Skeletal muscle satellite cell (primary cell): ENCODE results near the gene ZNF610. TPM values are rescaled to one million over a fixed set of nuclear protein-coding genes. Genes with fewer than 3 reads are reported as not detected.
"Not testable (repeated sequence)": the region's sequence is repeated elsewhere in the genome, so short reads cannot be mapped to it uniquely, and the experiment has no call there.

Experiments used
- H3K27me3 ChIP-seq: 2 replicates; pipeline ENCODE4 v1.7.0; 2013; ENCODE audit warnings: low read length; ENCODE audit not compliant: control insufficient read depth, insufficient read depth
- H3K36me3 ChIP-seq: 2 replicates; pipeline ENCODE4 v1.7.0; 2013; ENCODE audit warnings: mild to moderate bottlenecking, control low read depth, low read length; ENCODE audit not compliant: insufficient read depth
- H3K4me1 ChIP-seq: 2 replicates; pipeline ENCODE4 v1.7.0; 2013; ENCODE audit warnings: low read length; ENCODE audit not compliant: control insufficient read depth, insufficient read depth
- H3K4me2 ChIP-seq: 2 replicates; pipeline ENCODE4 v1.7.0; 2013; ENCODE audit warnings: mild to moderate bottlenecking, low read length
- H3K4me3 ChIP-seq: 2 replicates; pipeline ENCODE4 v1.7.0; 2013; ENCODE audit warnings: low read length
- H3K9ac ChIP-seq: 2 replicates; pipeline ENCODE4 v1.7.0; 2013; ENCODE audit warnings: mild to moderate bottlenecking, low read depth, low read length, moderate library complexity
- H3K9me3 ChIP-seq: replicated peaks from 2 replicates; pipeline ENCODE4 v1.7.0; 2013; ENCODE audit warnings: mild to moderate bottlenecking, control low read depth, low read length
- total RNA-seq: library from RNA; depleted of rRNA; stranded (reverse); fragments of >200 nt; gene quantifications from 2 replicates; pipeline ENCODE4 v1.2.3, GENCODE V29; 2012; rRNA removed

ZNF610 gene
- 1.5 and 2.2 TPM in 2 replicates for total RNA-seq

DNA sequence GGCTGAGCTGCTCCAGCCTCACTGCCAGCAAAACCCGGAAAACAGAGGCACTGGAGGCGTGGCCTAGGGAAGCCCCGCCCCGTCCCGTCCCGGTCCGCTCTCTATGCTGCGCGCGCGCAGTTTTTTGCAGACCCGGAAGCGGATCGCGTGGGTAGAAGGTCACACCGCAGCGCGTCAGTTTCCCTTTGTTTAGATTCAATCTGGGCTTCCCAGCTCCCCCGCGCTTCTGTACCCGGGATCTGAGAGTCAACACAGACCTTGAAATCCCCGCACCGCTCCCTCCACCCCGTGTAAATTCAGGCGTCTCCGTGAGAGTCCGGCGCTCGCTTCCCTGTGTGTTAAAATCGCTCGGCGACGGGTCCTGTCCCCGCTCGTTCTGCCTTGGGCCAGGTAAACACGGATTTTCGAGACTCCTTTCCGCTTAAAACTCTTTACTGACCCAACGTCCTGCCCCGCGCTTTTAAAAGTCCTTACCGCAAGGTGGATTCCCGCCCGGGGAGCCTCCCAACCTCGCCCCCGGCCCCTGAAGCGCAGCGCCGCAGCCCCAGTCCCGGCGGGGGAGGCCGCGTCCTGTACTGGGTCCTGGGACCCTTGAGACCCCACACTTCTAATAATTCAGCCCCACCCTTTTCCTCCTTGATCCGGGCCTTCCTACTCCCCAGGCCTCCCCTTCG is at the start of gene ZNF610:
Gene ZNF610 (plus strand): TSS at position 127 of the 674 bp plus-strand sequence. CDS start 12,930 bp downstream, outside the sequence.
- H3K9ac ChIP-seq, result peak within 1 kb of the TSS; percentile 99
- H3K4me3 ChIP-seq, result peak within 1 kb of the TSS; percentile 95

DNA sequence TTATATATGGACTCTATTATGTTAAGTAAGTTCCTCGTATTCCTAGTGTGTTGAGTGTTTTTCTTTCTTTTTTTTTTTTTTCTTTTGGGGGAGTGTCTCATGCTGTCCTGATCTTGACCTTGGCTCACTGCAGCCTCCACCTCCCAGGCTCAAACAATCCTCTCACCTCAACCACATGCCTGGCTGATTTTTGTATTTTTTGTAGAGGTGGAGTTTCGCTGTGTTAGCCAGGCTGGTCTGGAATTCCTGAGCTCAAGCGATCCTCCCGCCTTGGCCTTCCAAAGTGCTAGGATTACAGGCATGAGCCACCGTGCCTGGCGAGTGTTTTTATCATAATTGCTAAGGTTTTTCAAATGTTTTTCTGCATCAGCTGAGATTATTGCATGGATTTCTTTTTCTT is 49.8 kb upstream of the ZNF610 start:
- Histone ChIP-seq H3K4me3 (no peak overlapping the region), H3K36me3 (peaks cover 59% of the 10 kb centered on the region), H3K4me1 (no peaks in the 10 kb centered on the region), H3K9ac (no peak overlapping the region), H3K9me3 (peaks cover 4% of the 10 kb centered on the region), H3K27me3 (no peaks in the 10 kb centered on the region), H3K4me2 (no peak overlapping the region)

More for the DNA sequence above, at the start of gene ZNF610:
- peak within 1 kb of the TSS; percentile 93 for H3K4me2 ChIP-seq
- peaks cover 21% of the 10 kb centered on the region for H3K9me3 ChIP-seq
- H3K27me3 ChIP-seq, result no peaks in the 10 kb centered on the region
- H3K36me3 ChIP-seq, result no peaks in the 10 kb centered on the region
- H3K4me1 ChIP-seq, result no peaks in the 10 kb centered on the region

DNA sequence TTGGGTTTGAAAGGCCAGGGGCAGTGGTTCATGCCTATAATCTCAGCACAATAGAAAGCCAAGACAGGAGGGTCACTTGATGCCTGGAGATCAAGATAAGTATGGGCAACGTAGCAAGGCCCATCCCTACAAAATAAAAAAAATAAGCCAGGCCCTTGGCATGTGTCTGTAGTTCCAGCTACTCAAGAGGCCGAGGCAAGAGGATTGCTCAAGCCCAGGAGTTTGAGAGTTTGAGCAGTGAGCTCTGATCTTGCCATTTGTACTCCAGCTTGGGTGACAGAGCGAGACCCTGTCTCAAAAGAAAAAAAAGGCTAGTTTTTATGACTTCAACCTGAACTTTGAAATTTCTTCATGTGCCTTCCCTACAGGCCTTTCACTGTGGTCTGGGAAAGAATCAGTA is 44.3 kb upstream of the ZNF610 start:
- Histone ChIP-seq H3K9ac (no peak overlapping the region), H3K4me3 (no peak overlapping the region), H3K4me2 (no peak overlapping the region), H3K27me3 (no peaks in the 10 kb centered on the region), H3K9me3 (peaks cover 4% of the 10 kb centered on the region), H3K4me1 (no peaks in the 10 kb centered on the region), H3K36me3 (peaks cover 40% of the 10 kb centered on the region)

DNA sequence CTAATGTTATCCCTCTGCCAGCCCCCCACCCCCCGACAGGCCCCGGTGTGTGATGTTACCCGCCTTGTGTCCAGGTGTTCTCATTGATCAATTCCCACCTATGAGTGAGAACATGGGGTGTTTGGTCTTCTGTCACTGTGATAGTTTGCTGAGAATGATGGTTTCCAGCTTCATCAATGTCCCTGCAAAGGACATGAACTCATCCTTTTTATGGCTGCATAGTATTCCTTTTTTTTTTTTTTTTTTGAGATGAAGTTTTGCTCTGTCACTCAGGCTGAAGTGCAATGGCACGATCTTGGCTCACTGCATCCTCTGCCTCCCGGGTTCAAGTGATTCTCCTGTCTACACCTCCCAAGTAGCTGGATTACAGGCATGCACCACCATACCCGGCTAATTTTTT is 43.1 kb upstream of the ZNF610 start:
- not testable (repeated sequence) for H3K4me1 ChIP-seq, H3K27me3 ChIP-seq, H3K9ac ChIP-seq, H3K4me3 ChIP-seq, H3K9me3 ChIP-seq, H3K4me2 ChIP-seq
- peaks cover 34% of the 10 kb centered on the region for H3K36me3 ChIP-seq

DNA sequence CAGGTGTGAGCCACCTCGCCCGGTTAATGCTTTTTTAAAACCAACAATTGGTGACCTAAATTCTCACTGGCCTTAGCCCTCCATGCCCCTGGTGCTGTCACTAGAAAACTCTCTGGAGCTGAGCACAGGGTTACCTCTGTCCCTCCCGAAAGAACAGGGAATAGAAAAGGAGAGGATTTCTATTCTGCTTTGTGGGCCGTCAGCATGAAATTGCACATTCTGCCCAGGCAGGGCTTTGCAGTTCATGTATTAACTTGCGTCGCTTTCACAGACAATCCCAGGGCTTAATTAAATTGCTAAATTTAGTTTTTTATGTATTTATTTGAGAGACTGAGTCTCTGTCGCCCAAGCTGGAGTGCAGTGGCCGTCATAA is 39.7 kb upstream of the ZNF610 start:
- peak overlapping the region; percentile 53 for H3K9ac ChIP-seq
- H3K4me2 ChIP-seq, result peak overlapping the region; percentile 82
- H3K4me3 ChIP-seq, result peak overlapping the region; percentile 91
- H3K4me1 ChIP-seq, result peaks cover 5% of the 10 kb centered on the region
- no peaks in the 10 kb centered on the region for H3K9me3 ChIP-seq
- peaks cover 32% of the 10 kb centered on the region for H3K36me3 ChIP-seq
- no peaks in the 10 kb centered on the region for H3K27me3 ChIP-seq

DNA sequence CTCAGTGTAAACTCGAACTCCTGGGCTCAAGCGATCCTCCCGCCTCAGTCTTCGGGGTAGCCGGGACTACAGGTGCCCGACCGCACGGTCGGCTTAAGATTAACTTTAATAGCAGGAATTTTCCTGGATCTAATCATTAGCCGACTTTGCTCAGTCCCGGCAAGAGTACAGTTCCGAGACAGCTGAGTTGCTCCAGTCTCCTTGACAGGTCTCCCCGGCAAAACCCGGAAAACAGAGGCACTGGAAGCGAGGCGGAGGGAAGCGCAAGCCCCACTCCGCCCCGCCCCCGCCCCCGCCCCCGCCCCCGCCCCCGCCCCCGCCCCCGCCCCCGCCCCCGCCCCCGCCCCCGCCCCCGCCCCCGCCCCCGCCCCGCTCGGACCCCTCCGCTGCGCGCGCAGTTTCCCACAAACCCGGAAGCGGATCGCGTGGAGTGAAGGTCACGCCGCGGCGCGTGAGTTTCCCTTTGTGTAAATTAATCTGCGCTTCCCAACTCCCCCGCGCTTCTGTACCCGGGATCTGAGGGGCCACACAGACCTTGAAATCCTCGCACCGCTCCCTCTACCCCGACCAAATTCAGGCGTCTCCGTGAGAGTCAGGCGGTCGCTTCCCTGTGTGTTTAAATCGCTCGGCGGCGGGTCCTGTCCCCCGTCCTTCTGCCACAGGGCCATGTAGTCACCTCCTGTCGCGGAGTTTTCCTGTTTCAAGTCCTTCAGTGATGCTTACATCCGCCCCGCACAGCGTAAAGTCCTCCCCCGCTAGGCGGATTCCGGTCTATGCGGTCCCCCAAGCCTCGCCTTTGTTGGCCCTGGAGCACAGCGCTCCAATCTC is 39.1 kb upstream of the ZNF610 start, which contains the start of gene ZNF480:
Gene ZNF480 (plus strand): TSS at position 397 of the 828 bp plus-strand sequence. CDS start 3,244 bp downstream, outside the sequence.
- H3K4me3 ChIP-seq, result peak within 1 kb of the TSS; percentile 91

DNA sequence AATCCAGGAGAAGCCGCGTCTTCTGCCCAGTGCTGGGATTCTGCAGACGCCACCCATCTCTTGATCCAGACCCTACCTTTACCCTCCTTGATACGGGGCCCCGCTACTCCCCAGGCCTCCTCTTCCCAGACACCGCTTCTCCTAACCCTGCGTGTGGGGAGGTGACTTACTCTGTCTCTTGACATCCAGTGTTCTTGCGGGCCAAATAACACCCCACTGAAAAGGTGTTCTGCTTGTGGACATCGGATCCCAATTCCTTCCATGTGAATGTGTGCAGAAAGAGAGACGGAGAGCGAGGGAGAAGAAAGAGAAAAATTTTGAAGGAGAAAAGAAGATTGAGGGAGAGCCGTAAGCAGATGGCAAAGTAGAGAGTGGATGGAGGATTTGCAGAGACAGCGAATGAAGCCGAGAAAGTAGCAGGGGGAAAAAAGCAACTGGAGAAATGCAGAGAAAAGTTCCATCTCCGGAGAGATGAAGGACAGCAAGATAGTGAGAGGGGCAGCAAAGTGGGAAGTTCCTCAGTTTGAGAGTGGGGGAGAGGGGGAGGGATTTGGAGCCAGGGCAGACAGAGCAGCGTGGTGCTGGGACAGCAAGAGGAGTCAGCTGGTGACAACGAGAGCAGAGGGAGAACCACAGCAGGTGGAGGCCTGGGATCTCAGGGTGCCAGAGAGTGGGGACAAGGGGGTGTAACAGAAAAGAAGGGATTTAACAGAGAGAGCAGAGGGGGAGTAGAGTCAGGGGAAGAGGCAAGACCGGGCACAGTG is 38.3 kb upstream of the ZNF610 start:
- Histone ChIP-seq H3K36me3 (peaks cover 34% of the 10 kb centered on the region), H3K4me2 (peak overlapping the region; percentile 90), H3K4me1 (peaks cover 5% of the 10 kb centered on the region), H3K27me3 (no peaks in the 10 kb centered on the region), H3K9me3 (no peaks in the 10 kb centered on the region), H3K4me3 (peak overlapping the region; percentile 91), H3K9ac (peak overlapping the region; percentile 95)

More for the DNA sequence above, 39.1 kb upstream of the ZNF610 start, which contains the start of gene ZNF480:
- Histone ChIP-seq H3K4me1 (peaks cover 5% of the 10 kb centered on the region), H3K9ac (peak within 1 kb of the TSS; percentile 95), H3K36me3 (peaks cover 31% of the 10 kb centered on the region), H3K27me3 (no peaks in the 10 kb centered on the region), H3K4me2 (peak within 1 kb of the TSS; percentile 90), H3K9me3 (no peaks in the 10 kb centered on the region)

DNA sequence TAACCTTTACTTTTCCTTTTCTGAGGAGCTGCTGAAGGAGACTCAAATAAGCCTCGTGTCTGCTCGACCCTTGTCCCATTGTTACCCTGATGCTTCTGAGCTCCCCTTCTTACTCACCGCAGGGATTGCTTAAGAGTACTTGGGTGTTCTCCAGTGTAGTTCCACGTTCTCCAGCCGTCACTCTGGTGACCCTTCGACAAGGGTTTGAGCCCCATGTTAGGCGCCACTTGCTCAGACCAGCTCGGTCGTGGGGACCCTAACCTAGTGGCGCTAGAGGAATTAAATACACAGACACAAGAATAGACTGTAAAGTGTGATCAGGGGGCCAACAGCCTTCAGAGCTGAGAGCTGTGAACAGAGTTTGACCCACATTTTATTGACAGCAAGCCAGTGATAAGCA is 28.8 kb upstream of the ZNF610 start:
- peaks cover 54% of the 10 kb centered on the region for H3K36me3 ChIP-seq
- no peaks in the 10 kb centered on the region for H3K27me3 ChIP-seq
- no peak overlapping the region for H3K4me3 ChIP-seq
- no peaks in the 10 kb centered on the region for H3K4me1 ChIP-seq
- peaks cover 26% of the 10 kb centered on the region for H3K9me3 ChIP-seq
- no peak overlapping the region for H3K9ac ChIP-seq
- H3K4me2 ChIP-seq, result no peak overlapping the region

DNA sequence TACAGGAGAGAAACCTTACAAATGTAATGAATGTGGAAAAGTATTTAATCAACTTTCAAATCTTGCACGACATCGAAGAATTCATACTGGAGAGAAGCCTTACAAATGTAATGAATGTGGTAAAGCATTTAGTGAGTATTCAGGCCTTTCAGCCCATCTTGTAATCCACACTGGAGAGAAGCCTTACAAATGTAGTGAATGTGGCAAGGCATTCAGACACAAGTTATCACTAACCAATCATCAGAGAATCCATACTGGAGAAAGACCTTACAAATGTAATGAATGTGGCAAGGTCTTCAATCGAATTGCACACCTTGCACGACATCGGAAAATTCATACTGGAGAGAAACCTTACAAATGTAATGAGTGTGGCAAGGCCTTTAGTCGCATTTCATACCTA is 13.6 kb upstream of the ZNF610 start:
- no peak overlapping the region for H3K9ac ChIP-seq
- H3K36me3 ChIP-seq, result peaks cover 52% of the 10 kb centered on the region
- no peak overlapping the region for H3K4me2 ChIP-seq
- H3K4me1 ChIP-seq, result no peaks in the 10 kb centered on the region
- H3K27me3 ChIP-seq, result no peaks in the 10 kb centered on the region
- no peak overlapping the region for H3K4me3 ChIP-seq
- H3K9me3 ChIP-seq, result peaks cover 55% of the 10 kb centered on the region

DNA sequence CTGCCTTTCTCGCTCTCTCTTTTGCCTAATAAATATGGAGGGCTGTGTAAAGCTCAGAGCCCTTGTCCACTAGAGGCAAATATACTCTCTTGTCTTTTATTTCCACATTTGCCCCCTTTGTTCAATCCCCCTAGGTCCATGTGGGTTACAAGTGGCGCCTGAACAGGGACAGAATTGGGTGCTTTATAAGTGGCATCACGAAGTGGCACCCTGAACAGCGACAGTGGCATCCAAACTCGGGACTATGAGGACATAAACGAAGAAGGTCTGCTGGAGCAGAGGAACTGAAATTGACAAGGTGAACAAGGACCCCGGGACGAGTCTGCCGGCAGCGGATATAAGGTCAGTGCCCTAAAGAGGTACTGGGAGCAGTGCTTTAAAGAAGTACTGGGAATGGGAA is 4.3 kb upstream of the ZNF610 start:
- Histone ChIP-seq H3K4me2 (no peak overlapping the region), H3K27me3 (no peaks in the 10 kb centered on the region), H3K36me3 (no peaks in the 10 kb centered on the region), H3K4me1 (no peaks in the 10 kb centered on the region), H3K4me3 (no peak overlapping the region), H3K9ac (no peak overlapping the region), H3K9me3 (peaks cover 25% of the 10 kb centered on the region)

DNA sequence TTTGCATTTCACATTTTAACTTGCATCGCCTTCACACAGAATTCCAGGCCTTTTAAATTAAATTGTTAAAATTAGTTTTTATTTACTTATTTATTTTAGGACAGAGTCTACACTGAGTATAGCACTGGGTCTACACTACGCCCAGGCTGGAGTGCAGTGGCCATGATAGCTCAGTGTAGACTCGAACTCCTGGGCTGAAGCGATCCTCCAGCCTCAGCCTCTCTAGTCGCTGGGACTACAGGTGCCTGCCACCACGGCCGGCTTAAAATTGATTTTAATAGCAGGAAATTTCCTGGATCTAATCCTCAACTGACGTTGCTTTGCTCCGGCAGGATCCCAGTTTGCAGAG is 301 bp upstream of the ZNF610 start:
- H3K9me3 ChIP-seq, result peaks cover 25% of the 10 kb centered on the region
- peak overlapping the region; percentile 93 for H3K4me2 ChIP-seq
- no peaks in the 10 kb centered on the region for H3K4me1 ChIP-seq
- H3K36me3 ChIP-seq, result no peaks in the 10 kb centered on the region
- H3K9ac ChIP-seq, result peak overlapping the region; percentile 99
- H3K27me3 ChIP-seq, result no peaks in the 10 kb centered on the region
- peak overlapping the region; percentile 95 for H3K4me3 ChIP-seq
